Urothelium cell line (cell line): ENCODE results near the gene SPAG6.
"Not testable (repeated sequence)": the region's sequence is repeated elsewhere in the genome, so short reads cannot be mapped to it uniquely, and the experiment has no call there.

ENCODE experiments used
- DNase-seq: peaks from one replicate; pipeline ENCODE4 v3.0.0; 2011; ENCODE audit warnings: low spot score, mixed read lengths
- FAIRE-seq: peaks from 2 replicates; lab custom pipeline; 2011; peaks lifted over from hg19 to GRCh38; lab: Jason Lieb, UNC

Gene SPAG6

DNA sequence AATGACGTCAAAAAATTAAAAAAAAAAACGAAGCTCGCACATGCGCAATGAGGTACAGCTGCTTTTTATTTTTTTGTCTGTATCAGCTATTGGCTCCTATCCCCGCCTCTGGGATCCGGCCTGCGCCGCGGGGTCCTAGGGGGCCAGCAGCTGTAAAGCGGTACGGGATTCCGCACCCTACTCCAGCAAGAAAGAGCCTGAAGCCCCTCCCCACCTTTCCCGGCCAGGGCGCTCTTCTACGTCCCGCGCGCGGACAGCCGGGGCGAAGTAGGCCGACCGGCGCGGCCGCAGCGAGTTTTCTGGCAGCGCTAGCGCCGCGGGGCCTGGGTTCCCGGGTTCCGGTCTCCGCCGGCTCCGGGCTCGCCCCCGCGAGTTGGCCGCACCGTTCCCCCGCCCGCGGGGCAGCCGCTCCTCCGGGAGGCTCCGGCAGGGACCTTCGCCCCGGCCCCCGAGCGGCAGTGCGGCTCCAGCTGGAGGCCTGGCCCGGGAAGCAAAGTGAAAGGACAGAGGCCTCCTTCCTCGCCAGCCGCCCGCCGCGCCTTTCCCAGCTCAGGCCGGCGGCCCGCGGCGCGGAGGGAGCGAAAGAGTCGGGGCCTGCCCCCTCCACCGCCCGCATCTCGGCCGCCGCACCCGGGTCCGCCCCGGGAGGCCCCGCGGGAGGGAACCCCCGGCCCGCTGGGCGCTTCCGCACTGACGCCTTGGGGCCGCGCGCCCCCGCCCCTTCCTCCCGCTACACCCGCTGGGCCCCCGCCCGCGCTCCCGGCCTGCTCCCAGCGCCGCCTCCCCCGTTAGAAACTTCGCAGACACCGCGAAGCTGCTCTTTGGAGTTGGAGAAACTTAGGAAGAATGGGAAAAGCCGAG, 4.7 kb upstream of the SPAG6 start:
- FAIRE-seq, result no peak
- DNase-seq, result peak; percentile 65

DNA sequence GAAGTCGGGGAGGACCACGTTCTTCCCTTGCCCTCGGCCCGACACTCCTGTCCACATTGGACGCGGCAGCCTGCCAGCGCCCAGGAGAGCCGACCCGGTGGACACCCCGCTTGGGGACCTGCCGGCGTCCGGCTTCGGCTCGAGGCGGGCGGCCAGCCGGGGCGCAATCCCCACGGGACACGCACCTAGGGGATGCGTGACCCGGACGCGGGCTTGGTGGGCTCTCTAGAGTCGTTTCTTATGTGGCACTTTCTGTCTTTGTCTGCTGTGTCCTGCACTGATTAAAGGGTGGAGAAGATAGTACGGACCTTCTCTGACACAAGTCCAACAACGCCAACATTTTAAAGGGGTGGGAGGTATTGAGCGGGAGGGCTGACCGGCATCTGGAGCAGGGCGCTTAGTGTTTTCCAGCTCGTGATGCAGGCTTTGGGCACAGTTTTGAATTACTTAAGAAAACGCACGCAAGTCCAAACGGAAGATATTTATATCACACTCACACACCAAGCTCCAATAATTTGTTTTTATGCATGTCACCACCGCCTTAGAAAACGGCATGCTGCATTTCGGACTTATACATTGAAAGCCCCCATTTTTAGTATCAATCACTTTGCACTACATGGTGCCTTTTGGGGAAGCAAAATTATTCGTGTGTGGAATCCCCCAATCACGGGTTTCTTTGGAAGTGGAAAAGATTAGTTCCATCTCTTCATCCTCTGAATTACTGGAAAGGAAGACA, 3.9 kb upstream of the SPAG6 start:
- FAIRE-seq, result no peak
- peak; percentile 13 for DNase-seq

DNA sequence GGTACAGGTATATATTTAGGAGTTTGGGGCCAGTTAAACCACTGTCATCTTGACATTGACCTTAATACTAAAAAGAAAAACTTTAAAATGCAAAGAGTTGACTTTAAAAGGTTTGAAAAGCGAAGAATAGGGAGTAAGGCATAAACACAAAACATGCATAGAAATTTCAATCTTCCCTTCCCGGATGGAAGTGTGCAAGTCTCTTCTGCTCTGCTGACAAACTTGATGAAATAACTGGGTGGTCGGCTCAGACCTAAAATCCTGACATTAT, 3.4 kb upstream of the SPAG6 start:
- DNase-seq, result no peak
- no peak for FAIRE-seq

DNA sequence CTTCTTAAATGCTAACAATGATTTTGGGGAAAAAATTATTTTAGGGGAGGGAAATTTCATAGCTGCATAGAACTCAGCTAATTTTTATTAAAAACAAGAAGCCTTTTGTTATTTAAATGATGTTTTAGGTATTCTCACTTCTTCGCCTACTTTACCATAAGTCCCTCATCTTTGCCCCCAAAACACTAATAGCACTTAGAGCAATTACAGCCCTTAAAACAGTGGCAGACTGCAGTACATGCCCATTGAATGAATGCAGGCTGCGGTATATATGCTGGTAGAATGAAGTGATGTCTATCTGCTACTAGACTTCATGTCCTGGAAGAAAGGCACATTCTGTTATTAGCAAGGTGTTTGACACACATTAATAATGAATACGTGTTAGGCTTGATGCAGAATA, 2.9 kb upstream of the SPAG6 start:
- no peak for FAIRE-seq
- DNase-seq, result no peak

DNA sequence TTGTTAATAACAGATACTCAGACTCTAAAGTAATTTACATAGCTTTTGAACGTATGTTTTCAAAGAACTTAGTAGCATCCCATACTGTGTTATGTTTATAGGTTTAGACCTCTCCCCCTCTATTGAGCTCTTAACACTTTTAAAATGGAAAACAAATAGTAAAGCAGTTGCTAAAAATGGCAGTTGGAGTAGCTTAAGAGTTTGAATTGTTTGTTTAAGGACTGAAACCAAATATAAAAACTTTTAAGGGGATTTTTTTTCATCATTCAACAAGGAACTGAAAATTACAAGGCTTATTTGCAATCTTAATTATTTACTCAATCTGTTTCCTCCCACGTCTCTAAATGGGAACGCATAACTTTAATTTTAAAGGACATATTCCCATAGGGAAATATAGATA, 1.6 kb upstream of the SPAG6 start:
- DNase-seq, result no peak
- no peak for FAIRE-seq

DNA sequence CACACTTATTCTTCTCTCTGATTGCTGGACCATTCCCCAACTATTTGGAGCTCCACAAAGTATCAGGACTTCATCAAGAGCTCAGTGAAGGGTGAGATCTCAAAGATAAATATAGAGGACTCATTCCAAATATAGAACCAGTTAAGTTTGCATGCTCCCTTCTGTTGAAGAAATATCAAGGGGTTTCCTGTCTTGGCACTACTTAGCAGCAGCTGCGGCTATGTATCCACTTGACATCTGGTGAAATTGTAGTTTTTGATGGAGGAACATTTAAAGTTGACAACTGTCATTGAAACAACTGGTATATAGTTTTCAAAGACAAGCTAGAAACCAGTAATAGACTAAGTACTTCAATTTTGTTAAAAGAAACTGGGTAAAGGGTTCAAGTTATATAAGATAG, 1.0 kb upstream of the SPAG6 start:
- FAIRE-seq (no peak), DNase-seq (no peak)

DNA sequence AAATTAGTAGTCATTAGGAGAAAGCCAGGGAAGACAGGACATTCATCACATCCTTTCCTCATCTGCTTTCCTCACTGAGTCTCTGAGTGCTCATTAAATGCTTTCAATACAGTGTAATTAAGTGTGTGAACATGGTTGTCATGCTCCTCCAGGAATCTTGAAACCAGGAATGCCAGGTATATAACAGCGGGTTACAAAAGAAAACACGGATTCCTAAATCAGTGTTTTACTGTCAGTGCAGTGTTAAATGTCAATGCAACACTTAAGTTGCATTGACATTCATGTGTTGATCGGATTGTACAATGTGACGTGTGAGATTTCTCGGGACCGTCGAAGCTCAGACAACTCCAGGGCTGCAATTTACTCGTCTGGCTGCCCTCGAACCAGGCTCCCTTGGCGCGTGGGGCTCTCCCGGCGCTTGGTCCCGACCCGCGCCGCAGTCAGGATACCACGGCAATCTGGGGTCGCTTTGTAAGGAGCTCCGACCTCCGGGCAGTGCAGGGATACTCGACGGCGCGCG, 455 bp upstream of the SPAG6 start:
- no peak for FAIRE-seq
- no peak for DNase-seq

DNA sequence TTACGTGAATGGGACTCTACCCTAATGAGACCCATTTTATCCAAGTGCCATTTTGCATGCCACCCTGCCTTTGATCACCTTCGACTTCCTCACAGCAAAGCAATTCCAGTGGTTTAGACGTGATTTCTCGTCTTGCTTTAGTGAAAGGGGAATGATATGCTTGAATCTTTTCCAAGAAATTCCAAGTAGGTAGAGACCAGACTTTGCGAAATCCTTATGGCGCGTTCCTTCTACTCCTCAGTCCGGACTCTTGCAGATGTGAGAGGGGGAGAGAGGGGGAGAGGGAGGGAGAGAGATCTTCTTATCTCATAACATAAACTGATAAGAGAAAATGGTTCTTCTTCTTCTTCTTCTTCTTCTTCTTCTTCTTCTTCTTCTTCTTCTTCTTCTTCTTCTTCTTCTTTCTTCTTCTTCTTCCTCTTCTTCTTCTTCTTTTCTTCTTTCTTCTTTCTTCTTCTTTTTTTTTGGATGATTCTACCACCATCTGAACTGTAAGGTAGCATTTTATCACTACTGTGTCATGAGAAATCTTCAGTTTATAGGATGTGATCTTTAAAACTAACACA, 883 bp downstream of the SPAG6 start:
- FAIRE-seq (no peak), DNase-seq (no peak)

DNA sequence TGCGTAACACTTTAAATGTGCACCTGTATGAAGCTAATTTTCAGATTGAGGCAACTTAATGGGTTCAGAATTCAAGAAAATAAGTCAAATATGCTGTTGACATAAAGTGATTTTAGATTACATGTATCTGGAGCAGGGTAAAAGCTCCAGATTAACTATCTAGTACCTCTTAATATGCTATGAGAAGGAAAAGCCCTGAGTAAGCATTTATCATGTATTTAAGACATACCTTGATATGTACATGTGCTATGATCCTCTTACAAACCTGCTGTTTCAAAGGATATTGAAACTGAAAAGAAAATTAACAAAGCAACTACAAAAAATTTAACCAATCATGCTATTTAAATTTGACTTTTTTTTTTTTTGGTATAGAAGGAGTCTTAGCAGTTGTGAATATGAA, 4.5 kb downstream of the SPAG6 start:
- FAIRE-seq (no peak), DNase-seq (no peak)

DNA sequence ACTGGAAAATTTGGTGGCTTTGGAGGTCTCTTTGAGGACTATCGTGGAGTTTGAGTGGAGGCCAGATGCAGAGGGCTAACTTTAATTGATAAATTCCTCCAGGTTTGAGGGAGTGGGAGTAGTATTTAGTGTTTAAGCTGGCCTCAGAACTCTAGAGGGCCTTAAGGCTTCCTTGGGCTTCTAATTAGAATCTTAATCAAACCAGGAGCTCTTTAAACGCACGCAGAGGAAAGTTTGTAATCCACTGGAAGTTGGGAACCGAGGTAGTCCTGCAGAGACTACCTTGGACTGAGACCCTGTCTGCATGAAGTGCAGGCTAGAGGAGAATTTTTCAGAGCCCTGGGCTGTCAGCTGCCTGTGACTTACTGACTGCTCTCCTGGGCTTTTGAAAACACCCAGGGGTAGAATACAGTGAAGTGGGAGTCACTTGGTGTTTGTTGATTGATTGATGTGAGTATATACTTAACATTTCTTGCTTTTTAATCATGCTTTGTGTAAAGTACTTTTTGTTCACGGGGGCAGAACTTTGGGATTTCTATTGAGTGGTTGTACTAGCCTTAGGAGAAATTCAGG, 5.9 kb downstream of the SPAG6 start:
- FAIRE-seq, result no peak

DNA sequence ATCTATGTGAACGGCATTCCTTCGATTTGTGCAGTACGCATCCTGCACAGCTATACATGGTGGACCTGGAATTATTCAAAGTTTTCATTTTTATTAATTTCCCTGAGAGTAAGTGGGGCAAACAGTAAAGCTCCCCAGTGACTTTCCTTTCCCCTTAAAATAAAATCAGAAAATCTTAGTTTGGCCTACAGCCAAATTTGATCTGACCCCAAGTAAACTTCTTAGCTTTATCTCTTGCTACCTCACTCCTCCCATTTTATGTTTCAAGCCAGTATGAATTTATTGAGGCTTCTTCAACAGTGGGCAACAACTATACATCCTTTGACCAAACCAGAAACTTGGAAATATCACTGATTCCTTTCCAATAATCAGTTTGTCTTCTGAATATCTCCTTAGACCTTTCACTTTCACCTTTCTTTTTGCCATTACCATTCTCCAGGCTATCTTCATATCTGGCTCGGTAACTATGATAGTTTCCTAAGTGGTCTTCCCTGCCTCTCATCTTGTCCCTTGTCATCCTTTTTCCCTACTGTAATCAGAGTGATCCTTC, 11.1 kb downstream of the SPAG6 start:
- DNase-seq (no peak), FAIRE-seq (no peak)

More for the DNA sequence above, 5.9 kb downstream of the SPAG6 start:
- DNase-seq, result no peak

DNA sequence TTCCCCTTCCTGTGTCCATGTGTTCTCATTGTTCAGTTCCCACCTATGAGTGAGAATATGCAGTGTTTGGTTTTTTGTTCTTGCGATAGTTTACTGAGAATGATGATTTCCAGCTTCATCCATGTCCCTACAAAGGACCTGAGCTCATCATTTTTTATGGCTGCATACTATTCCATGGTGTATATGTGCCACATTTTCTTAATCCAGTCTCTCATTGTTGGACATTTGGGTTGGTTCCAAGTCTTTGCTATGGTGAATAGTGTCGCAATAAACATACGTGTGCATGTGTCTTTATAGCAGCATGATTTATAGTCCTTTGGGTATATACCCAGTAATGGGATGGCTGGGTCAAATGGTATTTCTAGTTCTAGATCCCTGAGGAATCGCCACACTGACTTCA, 12.5 kb downstream of the SPAG6 start:
- not testable (repeated sequence) for FAIRE-seq, DNase-seq

DNA sequence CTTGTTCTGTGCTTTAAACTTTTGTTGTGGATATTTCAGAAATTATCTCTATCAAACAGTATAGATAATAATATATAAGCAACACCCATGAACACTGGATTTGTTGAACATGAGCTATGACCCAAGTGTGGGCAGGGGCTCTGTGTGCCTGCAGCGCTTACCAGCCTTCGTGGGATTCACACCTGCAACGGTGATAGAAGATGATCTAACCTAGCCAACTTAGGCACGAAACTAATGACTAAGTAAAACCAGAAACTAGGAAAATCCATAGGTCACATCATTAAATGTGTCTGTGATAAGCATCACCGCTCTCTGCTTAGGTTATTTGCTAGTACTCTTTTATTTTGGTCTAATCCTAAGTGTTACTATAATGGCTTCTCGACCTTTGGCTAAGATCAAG, 18.0 kb downstream of the SPAG6 start:
- DNase-seq, result no peak
- no peak for FAIRE-seq

DNA sequence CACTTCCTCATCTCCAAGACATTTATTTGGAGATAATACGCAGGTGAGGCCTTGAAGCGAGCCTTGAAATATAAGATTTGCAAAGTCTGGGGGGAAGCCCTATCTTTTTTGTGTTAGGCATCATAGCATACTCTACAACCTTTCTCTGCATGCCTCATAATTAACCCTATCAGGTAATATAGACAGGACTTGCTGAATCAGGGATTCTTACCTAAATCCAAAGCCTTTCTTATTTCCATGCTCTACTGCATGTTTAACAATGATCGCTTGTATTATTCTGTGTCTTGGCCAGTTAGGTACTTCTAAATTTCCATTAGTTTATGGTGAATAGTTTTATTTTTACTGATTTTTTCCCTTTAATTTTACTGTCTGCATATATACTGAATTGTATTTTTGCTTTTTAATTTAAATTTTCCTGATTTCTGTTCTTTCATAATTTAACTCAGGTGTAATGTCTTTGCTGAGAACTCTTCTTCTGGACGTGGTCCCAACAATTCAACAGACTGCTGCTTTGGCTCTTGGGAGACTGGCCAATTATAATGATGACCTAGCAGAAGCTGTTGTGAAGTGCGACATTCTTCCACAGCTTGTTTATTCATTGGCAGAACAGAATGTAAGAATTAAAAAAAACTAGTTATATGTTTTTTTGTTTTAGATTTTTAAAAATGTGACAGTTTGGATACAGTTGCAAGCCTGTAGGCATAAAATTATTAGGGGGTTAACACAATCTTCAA, 19.3 kb downstream of the SPAG6 start:
- FAIRE-seq (no peak), DNase-seq (no peak)

DNA sequence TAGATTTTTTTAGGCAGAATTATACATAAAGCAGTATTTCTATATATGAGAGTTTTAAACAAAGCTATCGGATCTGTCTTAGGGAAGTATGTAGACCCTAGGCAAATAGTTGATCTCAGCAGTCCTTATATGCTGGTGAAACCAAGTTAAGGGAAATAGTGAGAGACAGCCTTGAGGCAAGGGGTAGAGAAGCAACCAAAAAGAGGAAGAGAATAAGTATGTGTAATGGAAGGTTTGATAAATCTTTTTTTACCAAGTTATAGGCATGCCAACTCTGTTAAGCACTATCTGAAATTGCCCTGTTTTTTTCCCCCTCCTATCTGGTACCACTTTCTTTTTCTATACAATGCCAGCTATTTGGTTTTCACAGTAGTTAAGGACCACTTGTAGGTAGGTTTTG, 19.9 kb downstream of the SPAG6 start:
- DNase-seq (no peak), FAIRE-seq (no peak)

DNA sequence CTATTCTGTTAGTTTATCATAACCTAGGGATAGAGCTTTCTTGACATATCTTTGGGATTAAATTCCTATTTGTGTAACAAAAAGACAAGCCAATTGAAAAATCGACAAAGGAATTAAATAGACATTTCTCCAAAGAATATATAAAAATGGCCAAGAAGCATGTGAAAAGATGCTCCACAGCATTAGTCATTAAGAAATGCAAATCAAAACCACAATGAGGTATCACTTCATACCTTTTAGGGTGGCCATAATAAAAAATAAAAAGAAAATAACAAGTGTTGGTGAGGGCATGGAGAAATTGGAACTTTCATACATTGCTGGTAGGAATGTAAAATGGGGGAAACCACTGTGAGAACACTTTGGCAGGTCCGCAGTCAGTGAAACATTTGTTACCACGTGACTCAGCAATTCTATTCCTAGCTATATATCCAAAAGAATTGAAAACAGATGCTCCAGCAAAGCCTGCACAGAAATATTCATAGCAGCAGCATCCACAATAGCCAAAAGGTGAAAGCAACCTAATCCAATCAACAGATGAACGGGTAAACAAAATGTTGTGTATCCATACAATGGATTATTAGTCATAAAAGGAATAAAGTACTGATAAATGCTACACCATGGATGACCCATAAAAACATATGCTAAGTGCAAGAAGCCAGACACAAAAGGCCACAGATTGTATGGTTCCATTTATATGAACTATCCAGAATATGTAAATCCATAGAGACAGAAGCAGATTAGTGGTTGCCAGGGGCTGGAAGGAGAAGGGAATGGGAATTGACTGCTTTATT, 20.5 kb downstream of the SPAG6 start:
- DNase-seq, result no peak
- FAIRE-seq, result no peak

DNA sequence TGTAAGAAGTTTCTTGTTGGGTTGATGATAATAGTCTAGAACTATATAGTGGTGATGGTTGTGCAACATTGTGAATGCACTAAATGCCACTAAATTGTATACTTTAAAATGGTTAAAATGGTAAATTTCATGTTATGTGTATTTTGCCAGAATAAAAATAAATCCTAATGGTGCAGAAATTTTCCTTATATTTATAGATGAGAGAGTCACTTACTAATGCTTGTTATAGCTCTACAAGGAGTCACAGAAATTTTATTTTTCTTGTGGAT, 21.1 kb downstream of the SPAG6 start:
- FAIRE-seq (no peak), DNase-seq (no peak)

DNA sequence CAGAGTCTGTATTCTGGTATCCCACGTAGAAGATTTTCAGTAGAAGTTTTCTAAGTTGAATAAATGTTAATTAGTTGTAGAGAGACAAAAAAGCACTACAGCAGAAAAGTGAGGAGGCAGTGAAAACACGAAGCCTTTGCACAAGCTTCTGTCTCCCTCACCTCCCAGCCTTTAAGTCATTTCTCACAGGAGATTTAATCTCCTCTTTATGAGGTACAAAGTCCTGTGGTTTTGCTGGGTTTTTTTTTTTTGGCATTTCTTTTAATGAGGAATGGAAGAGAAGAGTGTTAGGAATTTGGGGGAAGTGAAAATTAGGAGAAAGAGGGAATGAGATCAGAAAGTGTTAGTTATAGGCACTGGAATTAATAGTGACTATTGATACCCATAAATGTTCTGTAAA, 21.5 kb downstream of the SPAG6 start:
- DNase-seq (no peak), FAIRE-seq (no peak)

DNA sequence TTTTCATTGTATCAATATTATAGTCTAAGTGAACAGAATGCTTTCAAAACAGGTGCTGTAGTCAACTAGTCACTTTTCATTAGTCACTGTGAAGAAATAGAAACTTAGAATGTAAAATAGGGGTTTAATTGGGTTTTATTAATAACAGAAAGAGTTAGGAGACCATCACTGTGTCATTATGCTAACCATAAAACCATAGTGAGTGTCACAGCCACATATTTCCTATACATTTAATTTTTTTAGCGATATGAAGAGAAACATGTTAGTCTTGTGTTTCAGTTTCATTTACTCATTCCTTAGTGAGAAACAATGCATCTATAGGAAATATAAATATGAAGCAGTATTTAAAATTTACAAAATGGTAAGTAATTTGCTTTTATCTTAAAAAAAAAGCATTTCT, 22.2 kb downstream of the SPAG6 start:
- FAIRE-seq, result no peak
- DNase-seq, result no peak

DNA sequence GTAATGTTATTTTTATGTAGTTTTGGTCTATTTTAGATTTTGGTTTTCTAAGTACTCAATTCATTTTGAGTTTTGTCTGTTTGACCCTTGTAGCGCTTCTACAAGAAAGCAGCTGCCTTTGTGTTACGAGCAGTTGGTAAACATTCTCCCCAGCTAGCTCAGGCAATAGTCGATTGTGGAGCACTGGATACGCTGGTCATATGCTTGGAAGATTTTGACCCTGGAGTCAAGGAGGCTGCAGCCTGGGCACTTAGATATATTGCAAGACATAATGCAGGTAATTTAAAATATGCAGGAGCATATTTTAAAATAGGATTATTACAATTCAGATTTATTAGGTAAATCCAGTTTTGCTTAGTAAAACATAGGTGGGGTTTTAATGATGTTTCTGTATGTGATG, 23.1 kb downstream of the SPAG6 start:
- FAIRE-seq, result no peak
- no peak for DNase-seq
